ENCODE data around the gene FAM107B. TPM values are rescaled to one million over a fixed set of nuclear protein-coding genes. Genes with fewer than 3 reads are reported as not detected.

Gene FAM107B
- total RNA-seq, 1 experiment from 2014 or later, result 144 TPM

DNA sequence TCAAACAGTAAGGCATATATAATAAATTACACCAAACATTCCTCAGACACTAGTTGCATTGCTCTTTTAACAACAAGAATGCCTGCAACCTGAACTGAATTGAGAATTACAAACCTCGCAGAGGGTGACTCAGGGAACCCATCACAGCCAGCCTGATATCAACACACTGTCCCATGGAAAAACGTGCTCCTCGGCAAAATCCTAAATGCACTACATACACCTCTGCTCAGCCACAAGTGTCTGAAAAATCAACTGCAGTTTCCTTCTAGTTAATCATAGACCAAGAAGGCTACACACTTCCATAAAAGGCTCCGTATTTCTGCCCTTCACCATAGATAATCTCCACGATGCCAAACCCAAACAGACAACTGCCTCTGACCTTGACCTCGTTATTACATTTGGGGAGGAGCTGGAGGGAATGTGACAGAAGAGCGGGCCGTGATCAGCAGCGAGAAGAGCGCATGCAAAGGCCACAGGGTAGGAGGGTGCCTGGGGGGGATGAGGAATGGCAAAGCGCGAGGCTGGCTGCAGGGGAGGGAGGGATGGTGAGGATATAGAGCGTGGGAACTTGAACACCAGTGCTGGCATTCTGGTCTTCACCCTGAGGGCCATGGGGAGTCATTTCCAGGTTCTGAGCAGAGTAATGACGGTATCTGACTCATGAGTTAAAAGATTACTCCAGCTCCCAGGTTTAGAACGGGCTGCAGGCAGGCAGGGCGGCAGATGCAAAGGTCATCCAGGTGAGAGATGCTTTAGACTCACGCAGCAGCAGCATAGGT is 242.0 kb downstream of the FAM107B start:
- H3F3A ChIP-seq (ENCODE audit: insufficient read depth, low read depth), result peaks cover 53% of the 10 kb centered on the region; the same call in 1 of the 2 replicates
- ChIA-PET POLR2A (ENCODE audit: unreplicated experiment) (no interaction called here), CTCF (no interaction called here)
- peaks cover 8% of the 10 kb centered on the region; the same call in 1 of the 2 replicates for H3K4me1 ChIP-seq (replicated peaks; ENCODE audit: insufficient read depth)
- no peaks in the 10 kb centered on the region for H3K27me3 ChIP-seq (ENCODE audit: insufficient read depth, low read depth)
- H3K27ac ChIP-seq, result peak overlapping the region; percentile 56
- peaks cover 37% of the 10 kb centered on the region for H3K36me3 ChIP-seq (ENCODE audit: low read depth)
- H3K9me3 ChIP-seq (ENCODE audit: insufficient read depth, low read depth), result no peaks in the 10 kb centered on the region
- peak overlapping the region; percentile 15; the same call in 1 of the 2 replicates for H3K4me2 ChIP-seq
- peaks cover 93% of the 10 kb centered on the region for H3K79me2 ChIP-seq (ENCODE audit: low read depth)
- H3K9me2 ChIP-seq (ENCODE audit: insufficient read depth), result no peaks in the 10 kb centered on the region
- no TSS peak for BruUV-seq (replicated peaks)
- intact Hi-C loops (cut with micrococcal nuclease; ENCODE audit: unreplicated experiment), result no loop called here
- no peak overlapping the region for H3K4me3 ChIP-seq
- H2AFZ ChIP-seq, result no peak overlapping the region
- peaks cover 71% of the 10 kb centered on the region for H4K20me1 ChIP-seq (ENCODE audit: insufficient read depth)
- TF ChIP-seq EZH2 (IDR thresholded peaks at IDR 0.05; ENCODE audit: low read depth), result no peak
- TF ChIP-seq, protein P1, sequence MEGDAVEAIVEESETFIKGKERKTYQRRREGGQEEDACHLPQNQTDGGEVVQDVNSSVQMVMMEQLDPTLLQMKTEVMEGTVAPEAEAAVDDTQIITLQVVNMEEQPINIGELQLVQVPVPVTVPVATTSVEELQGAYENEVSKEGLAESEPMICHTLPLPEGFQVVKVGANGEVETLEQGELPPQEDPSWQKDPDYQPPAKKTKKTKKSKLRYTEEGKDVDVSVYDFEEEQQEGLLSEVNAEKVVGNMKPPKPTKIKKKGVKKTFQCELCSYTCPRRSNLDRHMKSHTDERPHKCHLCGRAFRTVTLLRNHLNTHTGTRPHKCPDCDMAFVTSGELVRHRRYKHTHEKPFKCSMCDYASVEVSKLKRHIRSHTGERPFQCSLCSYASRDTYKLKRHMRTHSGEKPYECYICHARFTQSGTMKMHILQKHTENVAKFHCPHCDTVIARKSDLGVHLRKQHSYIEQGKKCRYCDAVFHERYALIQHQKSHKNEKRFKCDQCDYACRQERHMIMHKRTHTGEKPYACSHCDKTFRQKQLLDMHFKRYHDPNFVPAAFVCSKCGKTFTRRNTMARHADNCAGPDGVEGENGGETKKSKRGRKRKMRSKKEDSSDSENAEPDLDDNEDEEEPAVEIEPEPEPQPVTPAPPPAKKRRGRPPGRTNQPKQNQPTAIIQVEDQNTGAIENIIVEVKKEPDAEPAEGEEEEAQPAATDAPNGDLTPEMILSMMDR (conservative IDR thresholded peaks at IDR 0.05), result no peak
- peak; percentile 35 to 73 for DNase-seq

DNA sequence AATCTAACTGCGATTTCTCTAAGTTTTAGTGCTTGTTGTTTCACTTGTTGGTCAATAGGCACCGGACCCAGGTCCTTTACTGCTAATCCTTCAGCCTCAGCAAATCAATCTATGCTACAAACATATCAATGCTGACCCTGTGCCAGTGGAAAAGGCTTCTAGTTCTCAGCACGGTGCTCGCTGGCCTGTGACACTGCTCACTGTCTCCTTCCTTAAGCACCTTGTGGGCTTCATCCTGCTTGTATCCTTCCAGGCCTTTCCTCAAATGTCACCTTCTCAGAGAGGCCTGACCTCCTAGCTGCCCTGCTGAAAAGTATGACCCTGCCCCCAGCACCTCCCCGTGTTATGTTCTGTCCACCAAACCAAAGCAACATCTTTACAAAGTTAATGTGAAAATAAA is 242.7 kb downstream of the FAM107B start:
- H3K36me3 ChIP-seq (ENCODE audit: low read depth), result peaks cover 42% of the 10 kb centered on the region
- DNase-seq, result no peak
- no peak for TF ChIP-seq EZH2 (IDR thresholded peaks at IDR 0.05; ENCODE audit: low read depth)
- TF ChIP-seq, protein P1 (conservative IDR thresholded peaks at IDR 0.05), result no peak
- H3K27me3 ChIP-seq (ENCODE audit: insufficient read depth, low read depth), result no peaks in the 10 kb centered on the region
- intact Hi-C loops (cut with micrococcal nuclease; ENCODE audit: unreplicated experiment), result no loop called here
- peaks cover 66% of the 10 kb centered on the region for H4K20me1 ChIP-seq (ENCODE audit: insufficient read depth)
- H3K9me2 ChIP-seq (ENCODE audit: insufficient read depth), result no peaks in the 10 kb centered on the region
- no peaks in the 10 kb centered on the region for H3K9me3 ChIP-seq (ENCODE audit: insufficient read depth, low read depth)
- POLR2A ChIA-PET (ENCODE audit: unreplicated experiment), result no interaction called here
- no peak overlapping the region for H3K4me3 ChIP-seq
- H3K4me1 ChIP-seq (replicated peaks; ENCODE audit: insufficient read depth), result peaks cover 8% of the 10 kb centered on the region; the same call in 1 of the 2 replicates
- H3K27ac ChIP-seq, result peak overlapping the region; percentile 56
- no peak overlapping the region for H2AFZ ChIP-seq
- H3K4me2 ChIP-seq, result no peak overlapping the region
- no TSS peak for BruUV-seq (replicated peaks)
- CTCF ChIA-PET, result no interaction called here
- peaks cover 93% of the 10 kb centered on the region for H3K79me2 ChIP-seq (ENCODE audit: low read depth)
- H3F3A ChIP-seq (ENCODE audit: insufficient read depth, low read depth), result peaks cover 60% of the 10 kb centered on the region; the same call in 1 of the 2 replicates

DNA sequence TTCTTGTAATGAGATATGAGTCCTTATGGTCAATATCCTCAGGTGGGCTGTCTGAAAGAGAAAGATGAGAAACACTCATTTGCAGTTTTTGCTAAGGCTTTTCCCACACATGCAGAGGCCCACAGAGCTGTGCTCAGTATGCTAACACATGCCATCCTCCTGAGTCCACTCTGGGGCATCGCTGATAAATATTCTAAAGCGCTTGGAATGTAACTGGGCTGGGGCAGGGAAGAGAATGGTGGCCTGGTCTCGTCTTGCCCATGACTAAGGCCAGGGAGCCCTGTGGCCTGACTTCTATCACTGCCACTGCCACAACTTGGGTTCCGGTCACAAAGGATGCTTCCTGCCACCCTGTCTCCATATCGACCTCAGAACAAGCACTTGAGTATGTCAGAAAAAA is 244.2 kb downstream of the FAM107B start:
- CTCF ChIA-PET, result no interaction called here

More for the DNA sequence above, 244.2 kb downstream of the FAM107B start:
- Histone ChIP-seq H2AFZ (no peak overlapping the region), H4K20me1 (ENCODE audit: insufficient read depth) (peaks cover 57% of the 10 kb centered on the region), H3K4me3 (no peak overlapping the region), H3K27me3 (ENCODE audit: insufficient read depth, low read depth) (no peaks in the 10 kb centered on the region), H3F3A (ENCODE audit: insufficient read depth, low read depth) (peaks cover 65% of the 10 kb centered on the region; the same call in 1 of the 2 replicates), H3K79me2 (ENCODE audit: low read depth) (peaks cover 89% of the 10 kb centered on the region), H3K9me2 (ENCODE audit: insufficient read depth) (no peaks in the 10 kb centered on the region), H3K27ac (no peak overlapping the region), H3K9me3 (ENCODE audit: insufficient read depth, low read depth) (no peaks in the 10 kb centered on the region), H3K4me2 (no peak overlapping the region), H3K36me3 (ENCODE audit: low read depth) (peaks cover 43% of the 10 kb centered on the region), H3K4me1 (replicated peaks; ENCODE audit: insufficient read depth) (peaks cover 8% of the 10 kb centered on the region; the same call in 1 of the 2 replicates)
- POLR2A ChIA-PET (ENCODE audit: unreplicated experiment), result no interaction called here
- no peak for DNase-seq
- intact Hi-C loops (cut with micrococcal nuclease; ENCODE audit: unreplicated experiment), result no loop called here
- BruUV-seq (replicated peaks), result no TSS peak
- TF ChIP-seq, protein P1 (conservative IDR thresholded peaks at IDR 0.05), result no peak
- TF ChIP-seq EZH2 (IDR thresholded peaks at IDR 0.05; ENCODE audit: low read depth), result no peak

Data from PC-9 (cell line).